ENCODE data around the gene IQGAP1.
A peak's percentile ranks its signal among the peaks of the same experiment; 100 is the strongest.

IQGAP1 gene

GRCh38 chr15:90367576-90367975 is 20.5 kb upstream of the IQGAP1 start:
- DNase-seq = no peak
- ATAC-seq = no peak

GRCh38 chr15:90375071-90375470 is 13.0 kb upstream of the IQGAP1 start:
- DNase-seq = no peak
- no peak for ATAC-seq

- DNase-seq (peak; percentile 59), ATAC-seq (peak; percentile 88)
Observed at GRCh38 chr15:90376789-90377188, 11.3 kb upstream of the IQGAP1 start.

GRCh38 chr15:90379263-90379662 is 8.8 kb upstream of the IQGAP1 start:
- no peak for DNase-seq
- ATAC-seq = no peak

- ATAC-seq (no peak), DNase-seq (no peak)
Observed at GRCh38 chr15:90381515-90381914, 6.5 kb upstream of the IQGAP1 start.

GRCh38 chr15:90382320-90382719 is 5.7 kb upstream of the IQGAP1 start:
- no peak for DNase-seq
- ATAC-seq = no peak

- ATAC-seq (no peak), DNase-seq (no peak)
Observed at GRCh38 chr15:90386221-90386620, 1.8 kb upstream of the IQGAP1 start.

GRCh38 chr15:90388462-90389380 is 679 bp downstream of the IQGAP1 start:
- DNase-seq (peak; percentile 71), ATAC-seq (peak; percentile 58)

GRCh38 chr15:90389513-90389912 is 1.5 kb downstream of the IQGAP1 start:
- ATAC-seq = no peak

GRCh38 chr15:90393040-90393439 is 5.0 kb downstream of the IQGAP1 start:
- DNase-seq (no peak), ATAC-seq (no peak)

More at GRCh38 chr15:90389513-90389912, 1.5 kb downstream of the IQGAP1 start:
- no peak for DNase-seq

GRCh38 chr15:90394074-90394473 is 6.0 kb downstream of the IQGAP1 start:
- no peak for ATAC-seq
- no peak for DNase-seq

GRCh38 chr15:90394748-90395442 is 6.9 kb downstream of the IQGAP1 start:
- ATAC-seq (no peak), DNase-seq (no peak)

GRCh38 chr15:90396321-90396720 is 8.3 kb downstream of the IQGAP1 start:
- no peak for DNase-seq
- no peak for ATAC-seq

- DNase-seq = no peak
- no peak for ATAC-seq
Observed at GRCh38 chr15:90400005-90400758, 12.1 kb downstream of the IQGAP1 start.

GRCh38 chr15:90400759-90401314 is 12.8 kb downstream of the IQGAP1 start:
- DNase-seq (peak; percentile 54), ATAC-seq (peak; percentile 100)

GRCh38 chr15:90401495-90401894 is 13.5 kb downstream of the IQGAP1 start:
- ATAC-seq = no peak
- DNase-seq = no peak

GRCh38 chr15:90402223-90402622 is 14.2 kb downstream of the IQGAP1 start:
- DNase-seq (no peak), ATAC-seq (no peak)

GRCh38 chr15:90402767-90403166 is 14.7 kb downstream of the IQGAP1 start:
- no peak for ATAC-seq
- DNase-seq = no peak

GRCh38 chr15:90405055-90405607 is 17.1 kb downstream of the IQGAP1 start:
- DNase-seq (no peak), ATAC-seq (no peak)

GRCh38 chr15:90407336-90407735 is 19.3 kb downstream of the IQGAP1 start:
- DNase-seq (no peak), ATAC-seq (no peak)

- ATAC-seq (peak; percentile 98), DNase-seq (no peak)
Observed at GRCh38 chr15:90407871-90408317, 19.9 kb downstream of the IQGAP1 start.

- ATAC-seq = no peak
- no peak for DNase-seq
Observed at GRCh38 chr15:90408657-90409056, 20.6 kb downstream of the IQGAP1 start.
